Peyer's patch (tissue), 4 donors: ENCODE data around the gene CADM1. TPM values are rescaled to one million over a fixed set of nuclear protein-coding genes. Genes with fewer than 3 reads are reported as not detected.

Experiments
- DNase-seq, 3 donors: peaks; one replicate each; pipeline ENCODE4 v3.0.0-alpha.2; 2017 to 2019
- H3K27ac ChIP-seq, 4 donors: fragments of 200-600 bp; sonication (generic); one replicate each; pipeline ENCODE4 v1.5.1; 2016 to 2019
- H3K27me3 ChIP-seq, 2 donors: fragments of 200-600 bp; sonication (generic); one replicate each; pipeline ENCODE4 v1.5.1; 2019
- H3K36me3 ChIP-seq, 3 donors: fragments of 200-600 bp; sonication (generic); one replicate each; pipeline ENCODE4 v1.5.1; 2016 to 2019
- H3K4me1 ChIP-seq, 4 donors: fragments of 200-600 bp; sonication (generic); one replicate each; pipeline ENCODE4 v1.5.1; 2016 to 2019
- H3K4me3 ChIP-seq, 4 donors: fragments of 200-600 bp; sonication (generic); 1 replicate in 3 of 4; 2 replicates in 1 of 4; pipeline ENCODE4 v1.5.1; 2016 to 2019; ENCODE audit warnings: mild to moderate bottlenecking in 1 of 4
- H3K9me3 ChIP-seq, 4 donors: fragments of 200-600 bp; sonication (generic); one replicate each; pipeline ENCODE4 v1.5.1; 2016 to 2019; ENCODE audit warnings: mild to moderate bottlenecking in 1 of 4
- CTCF ChIP-seq, 6 experiments: fragments of 450-650 bp in 4 of 6; fragments of 200-600 bp in 2 of 6; sonication (generic) in 1 of 6; IDR thresholded peaks; one replicate each; pipeline ENCODE4 v1.5.1; 2017 to 2019; ENCODE audit warnings: antibody characterized with exemption in 6 of 6, mild to moderate bottlenecking in 3 of 6, moderate library complexity in 1 of 6
- POLR2A ChIP-seq, 2 donors: fragments of 450-650 bp; IDR thresholded peaks; one replicate each; pipeline ENCODE4 v1.5.1; 2017; ENCODE audit warnings: antibody characterized with exemption in 2 of 2, mild to moderate bottlenecking in 2 of 2, moderate library complexity in 2 of 2
- total RNA-seq, 4 donors: library from RNA; depleted of rRNA; stranded (reverse); fragments of >200 nt; gene quantifications; one replicate each; pipeline ENCODE4 v1.1.0, GENCODE V29; 2016

The CADM1 gene
- total RNA-seq, 4 donors from 2014 or later, result 0.38 to 8.3 (median 2.5) TPM

GRCh38 chr11:115297330-115297729 is 206.9 kb downstream of the CADM1 start:
- H3K9me3 ChIP-seq, result no peaks in the 10 kb centered on the region
- no peak for DNase-seq
- no peaks in the 10 kb centered on the region for H3K4me1 ChIP-seq
- no peak overlapping the region for H3K27ac ChIP-seq
- no peaks in the 10 kb centered on the region for H3K36me3 ChIP-seq
- no peaks in the 10 kb centered on the region for H3K27me3 ChIP-seq
- no peak for TF ChIP-seq CTCF (IDR thresholded peaks at IDR 0.05)
- no peak for TF ChIP-seq POLR2A (IDR thresholded peaks at IDR 0.05)
- no peak overlapping the region for H3K4me3 ChIP-seq

- no peaks in the 10 kb centered on the region for H3K9me3 ChIP-seq
- no peaks in the 10 kb centered on the region for H3K36me3 ChIP-seq
- no peak overlapping the region for H3K27ac ChIP-seq
- H3K4me3 ChIP-seq, result no peak overlapping the region
- no peaks in the 10 kb centered on the region for H3K27me3 ChIP-seq
- DNase-seq, result no peak
- H3K4me1 ChIP-seq, result no peaks in the 10 kb centered on the region
- TF ChIP-seq POLR2A (IDR thresholded peaks at IDR 0.05) (no peak), CTCF (IDR thresholded peaks at IDR 0.05) (no peak)
Measured at GRCh38 chr11:115291325-115291724, 212.9 kb downstream of the CADM1 start.

GRCh38 chr11:115290893-115291292 is 213.3 kb downstream of the CADM1 start:
- Histone ChIP-seq H3K4me1 (no peaks in the 10 kb centered on the region), H3K36me3 (no peaks in the 10 kb centered on the region), H3K4me3 (no peak overlapping the region), H3K27ac (no peak overlapping the region), H3K9me3 (no peaks in the 10 kb centered on the region), H3K27me3 (no peaks in the 10 kb centered on the region)
- TF ChIP-seq POLR2A (IDR thresholded peaks at IDR 0.05) (no peak), CTCF (IDR thresholded peaks at IDR 0.05) (no peak)
- no peak for DNase-seq

- Histone ChIP-seq H3K4me1 (no peaks in the 10 kb centered on the region), H3K9me3 (no peaks in the 10 kb centered on the region), H3K4me3 (no peak overlapping the region), H3K36me3 (no peaks in the 10 kb centered on the region), H3K27ac (no peak overlapping the region), H3K27me3 (no peaks in the 10 kb centered on the region)
- no peak for TF ChIP-seq POLR2A (IDR thresholded peaks at IDR 0.05)
- TF ChIP-seq CTCF (IDR thresholded peaks at IDR 0.05), result no peak
- no peak for DNase-seq
Measured at GRCh38 chr11:115290479-115290878, 213.7 kb downstream of the CADM1 start.

GRCh38 chr11:115287266-115287665 is 216.9 kb downstream of the CADM1 start:
- Histone ChIP-seq H3K4me3 (no peak overlapping the region), H3K27ac (no peak overlapping the region), H3K27me3 (no peaks in the 10 kb centered on the region), H3K36me3 (no peaks in the 10 kb centered on the region), H3K4me1 (no peaks in the 10 kb centered on the region), H3K9me3 (no peaks in the 10 kb centered on the region)
- DNase-seq, result no peak
- TF ChIP-seq CTCF (IDR thresholded peaks at IDR 0.05), result no peak
- no peak for TF ChIP-seq POLR2A (IDR thresholded peaks at IDR 0.05)

- H3K4me1 ChIP-seq, result no peaks in the 10 kb centered on the region
- no peak for DNase-seq
- H3K4me3 ChIP-seq, result no peak overlapping the region
- no peak overlapping the region for H3K27ac ChIP-seq
- H3K27me3 ChIP-seq, result no peaks in the 10 kb centered on the region
- TF ChIP-seq CTCF (IDR thresholded peaks at IDR 0.05) (no peak), POLR2A (IDR thresholded peaks at IDR 0.05) (no peak)
- no peaks in the 10 kb centered on the region for H3K36me3 ChIP-seq
- no peaks in the 10 kb centered on the region for H3K9me3 ChIP-seq
Measured at GRCh38 chr11:115286614-115287013, 217.6 kb downstream of the CADM1 start.
